ENCODE data around the gene SEC14L1.

The SEC14L1 gene

DNA sequence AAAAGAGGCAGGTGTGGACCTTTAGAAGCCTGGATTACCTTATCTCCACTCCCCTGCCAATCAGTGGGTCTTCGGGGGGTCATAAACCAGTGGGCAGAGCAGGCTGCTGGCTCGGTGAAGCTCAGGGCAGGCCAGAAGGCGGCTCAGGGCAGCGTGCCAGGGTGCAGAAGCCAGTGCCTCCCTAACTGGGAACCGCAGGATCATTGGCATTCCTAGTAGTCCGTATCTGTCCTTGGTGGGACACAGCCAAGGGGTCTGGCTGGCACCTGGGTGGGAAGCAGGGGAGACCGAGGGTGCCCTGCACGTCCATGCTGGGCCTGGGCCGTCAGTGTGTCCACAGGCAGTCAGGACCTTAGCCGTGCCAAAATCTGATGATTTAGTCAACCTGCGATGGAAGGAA is 76.8 kb downstream of the SEC14L1 start:
- DNase-seq (ENCODE audit: low read depth) = no peak
- TF ChIP-seq POLR2A (IDR thresholded peaks at IDR 0.05; ENCODE audit: extremely low read depth, insufficient read length) = no peak
- TF ChIP-seq MAX (IDR thresholded peaks at IDR 0.05; ENCODE audit: low read depth, low read length) = no peak
- TF ChIP-seq MYC (IDR thresholded peaks at IDR 0.05; ENCODE audit: low read depth, low read length) = no peak
- TF ChIP-seq, protein P1, sequence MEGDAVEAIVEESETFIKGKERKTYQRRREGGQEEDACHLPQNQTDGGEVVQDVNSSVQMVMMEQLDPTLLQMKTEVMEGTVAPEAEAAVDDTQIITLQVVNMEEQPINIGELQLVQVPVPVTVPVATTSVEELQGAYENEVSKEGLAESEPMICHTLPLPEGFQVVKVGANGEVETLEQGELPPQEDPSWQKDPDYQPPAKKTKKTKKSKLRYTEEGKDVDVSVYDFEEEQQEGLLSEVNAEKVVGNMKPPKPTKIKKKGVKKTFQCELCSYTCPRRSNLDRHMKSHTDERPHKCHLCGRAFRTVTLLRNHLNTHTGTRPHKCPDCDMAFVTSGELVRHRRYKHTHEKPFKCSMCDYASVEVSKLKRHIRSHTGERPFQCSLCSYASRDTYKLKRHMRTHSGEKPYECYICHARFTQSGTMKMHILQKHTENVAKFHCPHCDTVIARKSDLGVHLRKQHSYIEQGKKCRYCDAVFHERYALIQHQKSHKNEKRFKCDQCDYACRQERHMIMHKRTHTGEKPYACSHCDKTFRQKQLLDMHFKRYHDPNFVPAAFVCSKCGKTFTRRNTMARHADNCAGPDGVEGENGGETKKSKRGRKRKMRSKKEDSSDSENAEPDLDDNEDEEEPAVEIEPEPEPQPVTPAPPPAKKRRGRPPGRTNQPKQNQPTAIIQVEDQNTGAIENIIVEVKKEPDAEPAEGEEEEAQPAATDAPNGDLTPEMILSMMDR (IDR thresholded peaks at IDR 0.05; ENCODE audit: low read depth, low read length) = no peak
- no peak overlapping the region for H3K4me3 ChIP-seq (ENCODE audit: low read depth, low read length)

- no peak for TF ChIP-seq MAX (IDR thresholded peaks at IDR 0.05; ENCODE audit: low read depth, low read length)
- TF ChIP-seq, protein P1 (IDR thresholded peaks at IDR 0.05; ENCODE audit: low read depth, low read length) = no peak
- no peak for TF ChIP-seq POLR2A (IDR thresholded peaks at IDR 0.05; ENCODE audit: extremely low read depth, insufficient read length)
- DNase-seq (ENCODE audit: low read depth) = no peak
- H3K4me3 ChIP-seq (ENCODE audit: low read depth, low read length) = no peak overlapping the region
These were observed 78.1 kb downstream of the SEC14L1 start for GRCh38 chr17:77218902-77219301.

GRCh38 chr17:77222356-77222755 is 81.6 kb downstream of the SEC14L1 start:
- H3K4me3 ChIP-seq (ENCODE audit: low read depth, low read length) = no peak overlapping the region
- TF ChIP-seq MAX (IDR thresholded peaks at IDR 0.05; ENCODE audit: low read depth, low read length) (no peak), POLR2A (IDR thresholded peaks at IDR 0.05; ENCODE audit: extremely low read depth, insufficient read length) (no peak)
- TF ChIP-seq, protein P1 (IDR thresholded peaks at IDR 0.05; ENCODE audit: low read depth, low read length) = no peak
- DNase-seq (ENCODE audit: low read depth) = no peak

- no peak for TF ChIP-seq MYC (IDR thresholded peaks at IDR 0.05; ENCODE audit: low read depth, low read length)
- TF ChIP-seq, protein P1 (IDR thresholded peaks at IDR 0.05; ENCODE audit: low read depth, low read length) = no peak
- no peak for TF ChIP-seq MAX (IDR thresholded peaks at IDR 0.05; ENCODE audit: low read depth, low read length)
- TF ChIP-seq POLR2A (IDR thresholded peaks at IDR 0.05; ENCODE audit: extremely low read depth, insufficient read length) = no peak
- no peak for DNase-seq (ENCODE audit: low read depth)
- no peak overlapping the region for H3K4me3 ChIP-seq (ENCODE audit: low read depth, low read length)
These were observed 83.1 kb downstream of the SEC14L1 start for GRCh38 chr17:77223642-77224420.

DNA sequence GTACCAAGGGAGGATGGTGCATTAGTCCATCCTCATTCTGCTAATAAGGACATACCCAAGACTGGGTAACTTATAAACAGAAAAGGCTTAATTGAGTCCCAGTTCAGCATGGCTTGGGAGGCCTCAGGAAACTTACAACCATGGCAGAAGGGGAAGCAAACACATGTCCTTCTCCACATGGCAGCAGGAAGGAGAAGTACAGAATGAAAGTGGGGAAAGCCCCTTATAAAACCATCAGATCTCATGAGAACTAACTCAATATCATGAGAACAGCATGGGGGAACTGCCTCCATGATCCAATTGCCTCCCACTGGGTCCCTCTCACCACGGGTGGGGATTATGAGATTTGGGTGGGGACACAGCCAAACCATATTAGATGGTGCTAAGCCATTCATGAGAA is 84.5 kb downstream of the SEC14L1 start:
- H3K4me3 ChIP-seq (ENCODE audit: low read depth, low read length) = no peak overlapping the region
- TF ChIP-seq MAX (IDR thresholded peaks at IDR 0.05; ENCODE audit: low read depth, low read length) (no peak), MYC (IDR thresholded peaks at IDR 0.05; ENCODE audit: low read depth, low read length) (no peak), POLR2A (IDR thresholded peaks at IDR 0.05; ENCODE audit: extremely low read depth, insufficient read length) (no peak)
- TF ChIP-seq, protein P1 (IDR thresholded peaks at IDR 0.05; ENCODE audit: low read depth, low read length) = no peak
- no peak for DNase-seq (ENCODE audit: low read depth)

Data from NB4 (cell line).